HCT116 (cell line): Measurements from ENCODE around the gene SUPT16H. TPM values are rescaled to one million over a fixed set of nuclear protein-coding genes. Genes with fewer than 3 reads are reported as not detected.

Experiments
- ATAC-seq: fragments of 200-7000 bp; cut with Tn5 transposase; 2 replicates; pipeline ENCODE4 v1.9.1; 2020; ENCODE audit warnings: mild to moderate bottlenecking, moderate library complexity
- BruUV-seq: library from RNA; stranded (reverse); fragments of 400-500 nt; replicated peaks from 2 replicates; lab custom pipeline; 2021; lab: Mats Ljungman, UMichigan
- CTCF ChIA-PET: fragments of 300-600 bp; sonication (Branson Sonifier 250); formaldehyde crosslinking; loops from one replicate; lab custom pipeline; 2021; ENCODE audit warnings: antibody characterized with exemption; lab: Charles Lee
- POLR2A ChIA-PET: fragments of 300-600, 350-600 bp; sonication (Branson Sonifier 250); formaldehyde crosslinking; loops from one replicate; lab custom pipeline; 2021; ENCODE audit warnings: antibody characterized with exemption; lab: Charles Lee
- RAD21 ChIA-PET, 2 experiments: fragments of 300-600 bp; sonication (Branson Sonifier 250); formaldehyde crosslinking; loops; one replicate each; lab custom pipeline; 2023; ENCODE audit warnings: low total read pairs in 2 of 2; ENCODE audit not compliant: uncharacterized antibody in 2 of 2, unreplicated experiment in 2 of 2, low non-redundant PET in 1 of 2; lab: Charles Lee
- DNase-seq: peaks from one replicate; pipeline ENCODE4 v3.0.0-alpha.2; 2010; ENCODE audit warnings: low read depth, low spot score
- H2AFZ ChIP-seq: fragments of 200-600 bp; shearing (Covaris generic), sonication (generic); 2 replicates; pipeline ENCODE4 v1.6.1; 2017; ENCODE audit warnings: low read depth, mixed run types, mixed read lengths, antibody characterized with exemption, low read length; ENCODE audit not compliant: poor library complexity, severe bottlenecking
- H3K27ac ChIP-seq: 2 replicates; pipeline ENCODE4 v1.5.1; 2012; ENCODE audit warnings: low read depth, low read length
- H3K27me3 ChIP-seq: fragments of 200-600 bp; sonication (generic); 2 replicates; pipeline ENCODE4 v1.6.1; 2016; ENCODE audit warnings: mixed run types, low read length, mixed read lengths; ENCODE audit not compliant: insufficient read depth
- H3K36me3 ChIP-seq, 2 experiments: fragments of 200-500 bp in 1 of 2; fragments of 200-600 bp in 1 of 2; sonication (Bioruptor generic) in 1 of 2; sonication (generic) in 1 of 2; 2 replicates each; pipeline versions ENCODE4 v1.5.1 to v1.6.1; 2014 to 2016; ENCODE audit warnings: low read length in 2 of 2, inconsistent platforms in 1 of 2, mixed read lengths in 1 of 2, mixed run types in 1 of 2; ENCODE audit not compliant: insufficient read depth in 2 of 2, control insufficient read depth in 1 of 2
- H3K4me1 ChIP-seq, 2 experiments: fragments of 200-600 bp in 1 of 2; sonication (generic) in 1 of 2; 2 replicates each; pipeline versions ENCODE4 v1.5.1 to v1.6.1; 2012 to 2017; ENCODE audit warnings: low read length in 2 of 2, inconsistent platforms in 1 of 2, mild to moderate bottlenecking in 1 of 2, mixed read lengths in 1 of 2, mixed run types in 1 of 2, moderate library complexity in 1 of 2; ENCODE audit not compliant: insufficient read depth in 2 of 2, control insufficient read depth in 1 of 2
- H3K4me2 ChIP-seq: fragments of 200-600 bp; sonication (generic); 2 replicates; pipeline ENCODE4 v1.6.1; 2017; ENCODE audit warnings: mixed run types, low read length, mixed read lengths
- H3K4me3 ChIP-seq, 2 experiments: fragments of 200-600 bp in 1 of 2; sonication (generic) in 1 of 2; replicated peaks in 1 of 2; 2 replicates each; pipeline ENCODE4 v1.5.1; 2011 to 2016; ENCODE audit warnings: low read length in 2 of 2, control low read depth in 1 of 2, low read depth in 1 of 2, mild to moderate bottlenecking in 1 of 2, mixed read lengths in 1 of 2, mixed run types in 1 of 2
- H3K79me2 ChIP-seq: fragments of 200-600 bp; sonication (generic); 2 replicates; pipeline ENCODE4 v1.6.1; 2017; ENCODE audit warnings: mild to moderate bottlenecking, mixed run types, low read length, moderate library complexity, mixed read lengths; ENCODE audit not compliant: insufficient read depth
- H3K9ac ChIP-seq: fragments of 200-600 bp; sonication (generic); 2 replicates; pipeline ENCODE4 v1.6.1; 2016; ENCODE audit warnings: low read length, mixed read lengths
- H3K9me2 ChIP-seq: fragments of 200-600 bp; sonication (generic), shearing (Covaris generic); 2 replicates; pipeline ENCODE4 v1.6.1; 2017; ENCODE audit warnings: mixed run types, mild to moderate bottlenecking, moderate library complexity; ENCODE audit not compliant: insufficient read depth
- H3K9me3 ChIP-seq, 2 experiments: fragments of 200-500 bp in 1 of 2; fragments of 200-600 bp in 1 of 2; sonication (Bioruptor generic) in 1 of 2; sonication (generic) in 1 of 2; 2 replicates each; pipeline ENCODE4 v1.6.1; 2014 to 2017; ENCODE audit warnings: low read length in 2 of 2, mixed read lengths in 2 of 2, inconsistent platforms in 1 of 2, low read depth in 1 of 2, mild to moderate bottlenecking in 1 of 2, mixed run types in 1 of 2, moderate library complexity in 1 of 2; ENCODE audit not compliant: control insufficient read depth in 1 of 2, insufficient read depth in 1 of 2
- H4K20me1 ChIP-seq: fragments of 200-600 bp; sonication (generic), shearing (Covaris generic); 2 replicates; pipeline ENCODE4 v1.6.1; 2017; ENCODE audit warnings: mixed run types, mild to moderate bottlenecking, moderate library complexity; ENCODE audit not compliant: insufficient read depth
- CBX3 ChIP-seq: IDR thresholded peaks from 2 replicates; pipeline ENCODE4 v1.6.1; 2012; ENCODE audit warnings: low read depth
- EGR1 ChIP-seq: IDR thresholded peaks from 2 replicates; pipeline ENCODE4 v1.6.1; 2012; ENCODE audit warnings: low read depth
- ELF1 ChIP-seq: IDR thresholded peaks from 2 replicates; pipeline ENCODE4 v1.6.1; 2012; ENCODE audit warnings: low read depth, borderline replicate concordance
- JUND ChIP-seq: IDR thresholded peaks from 2 replicates; pipeline ENCODE4 v1.6.1; 2012
- RAD21 ChIP-seq: IDR thresholded peaks from 2 replicates; pipeline ENCODE4 v1.6.1; 2012; ENCODE audit warnings: low read depth, mild to moderate bottlenecking
- SIN3A ChIP-seq: IDR thresholded peaks from 2 replicates; pipeline ENCODE4 v1.6.1; 2012; ENCODE audit warnings: low read depth
- SP1 ChIP-seq: IDR thresholded peaks from 2 replicates; pipeline ENCODE4 v1.6.1; 2012; ENCODE audit warnings: low read depth
- SRF ChIP-seq: IDR thresholded peaks from 2 replicates; pipeline ENCODE4 v1.6.1; 2012; ENCODE audit warnings: low read depth
- YY1 ChIP-seq: IDR thresholded peaks from 2 replicates; pipeline ENCODE4 v1.6.1; 2011; ENCODE audit warnings: low read length, low read depth, moderate library complexity, mild to moderate bottlenecking; ENCODE audit not compliant: insufficient replicate concordance; ENCODE audit errors: extremely low read depth
- ZNF274 ChIP-seq: fragments of 200-500 bp; sonication (Bioruptor generic); IDR thresholded peaks from 2 replicates; pipeline ENCODE4 v1.6.1; 2014; ENCODE audit warnings: mild to moderate bottlenecking, low read depth, low read length, inconsistent platforms
- intact Hi-C: fragments of 100-400 bp; cut with micrococcal nuclease; formaldehyde crosslinking; loops from 2 replicates; pipeline ENCODE4 v1.10.0; 2022
- total RNA-seq: library from RNA; stranded (reverse); gene quantifications from one replicate; pipeline ENCODE4 v1.2.1, GENCODE V29; 2021; ENCODE audit not compliant: unreplicated experiment
- TF ChIP-seq, protein P1 (sequence below), 3 experiments: fragments of 200-600 bp in 1 of 3; sonication (generic) in 1 of 3; IDR thresholded peaks in 2 of 3; conservative IDR thresholded peaks in 1 of 3; 2 replicates each; pipeline ENCODE4 v1.5.1; 2012 to 2017; ENCODE audit warnings: low read depth in 2 of 3, low read length in 2 of 3, antibody characterized with exemption in 1 of 3, borderline replicate concordance in 1 of 3, control low read depth in 1 of 3, mild to moderate bottlenecking in 1 of 3, mixed read lengths in 1 of 3, mixed run types in 1 of 3, moderate library complexity in 1 of 3; ENCODE audit not compliant: insufficient read depth in 1 of 3

SUPT16H gene
- total RNA-seq, 1 experiment from 2014 or later = 154 TPM

DNA sequence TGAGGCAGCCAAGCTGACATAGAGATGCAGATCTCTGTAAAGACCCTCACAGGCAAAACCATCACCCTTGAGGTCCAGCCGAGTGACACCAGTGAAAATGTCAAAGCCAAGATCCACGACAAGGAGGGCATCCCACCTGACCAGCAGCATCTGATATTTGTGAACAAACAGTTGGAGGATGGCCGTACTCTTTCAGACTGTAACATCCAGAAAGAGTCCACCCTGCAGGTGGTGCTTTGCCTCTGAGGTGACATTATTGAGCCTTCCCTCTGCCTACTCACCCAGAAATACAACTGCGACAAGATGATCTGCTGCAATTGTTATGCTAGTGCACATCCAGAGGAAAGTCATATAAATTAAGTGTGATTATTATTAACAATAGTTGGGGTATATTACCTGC lies 15.1 kb upstream of the SUPT16H start:
- Histone ChIP-seq H3K27ac (no peak overlapping the region), H3K4me3 (no peak overlapping the region), H4K20me1 (no peaks in the 10 kb centered on the region), H3K9me3 (no peaks in the 10 kb centered on the region), H2AFZ (no peak overlapping the region), H3K9me2 (no peaks in the 10 kb centered on the region), H3K27me3 (no peaks in the 10 kb centered on the region), H3K79me2 (no peaks in the 10 kb centered on the region), H3K36me3 (peaks cover 76 to 88% of the 10 kb centered on the region in 2 experiments), H3K4me1 (no peaks in the 10 kb centered on the region), H3K4me2 (no peak overlapping the region), H3K9ac (no peak overlapping the region)
- RAD21 ChIA-PET = no interaction called here
- no TSS peak for BruUV-seq
- TF ChIP-seq JUND = no peak
- no peak for TF ChIP-seq ZNF274
- TF ChIP-seq EGR1 = no peak
- TF ChIP-seq SRF = no peak
- no peak for TF ChIP-seq SP1
- no peak for TF ChIP-seq SIN3A
- TF ChIP-seq CBX3 = no peak
- no peak for ATAC-seq
- intact Hi-C loops = no loop called here
- CTCF ChIA-PET = no interaction called here
- POLR2A ChIA-PET = no interaction called here
- DNase-seq = no peak

DNA sequence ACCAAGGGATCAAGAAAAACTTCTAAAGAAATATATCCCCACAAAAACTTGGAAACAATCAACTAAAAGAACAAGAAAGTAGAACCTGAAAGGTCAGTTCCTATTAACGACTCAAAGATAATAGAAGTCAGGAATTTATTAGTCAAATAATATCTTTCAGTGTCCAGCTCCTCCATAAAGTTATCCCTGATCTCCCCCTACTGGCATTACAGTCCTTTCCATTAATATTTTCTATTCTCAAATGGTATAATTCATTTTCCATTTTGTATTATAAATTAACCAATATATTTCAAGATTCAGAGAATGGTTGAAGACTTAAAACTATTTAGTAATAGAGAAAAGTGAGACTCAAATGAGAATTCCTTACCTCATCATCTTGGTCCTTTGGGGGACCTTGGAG lies 11.6 kb upstream of the SUPT16H start:
- POLR2A ChIA-PET = no interaction called here
- no peak for TF ChIP-seq ELF1
- TF ChIP-seq, protein P1, sequence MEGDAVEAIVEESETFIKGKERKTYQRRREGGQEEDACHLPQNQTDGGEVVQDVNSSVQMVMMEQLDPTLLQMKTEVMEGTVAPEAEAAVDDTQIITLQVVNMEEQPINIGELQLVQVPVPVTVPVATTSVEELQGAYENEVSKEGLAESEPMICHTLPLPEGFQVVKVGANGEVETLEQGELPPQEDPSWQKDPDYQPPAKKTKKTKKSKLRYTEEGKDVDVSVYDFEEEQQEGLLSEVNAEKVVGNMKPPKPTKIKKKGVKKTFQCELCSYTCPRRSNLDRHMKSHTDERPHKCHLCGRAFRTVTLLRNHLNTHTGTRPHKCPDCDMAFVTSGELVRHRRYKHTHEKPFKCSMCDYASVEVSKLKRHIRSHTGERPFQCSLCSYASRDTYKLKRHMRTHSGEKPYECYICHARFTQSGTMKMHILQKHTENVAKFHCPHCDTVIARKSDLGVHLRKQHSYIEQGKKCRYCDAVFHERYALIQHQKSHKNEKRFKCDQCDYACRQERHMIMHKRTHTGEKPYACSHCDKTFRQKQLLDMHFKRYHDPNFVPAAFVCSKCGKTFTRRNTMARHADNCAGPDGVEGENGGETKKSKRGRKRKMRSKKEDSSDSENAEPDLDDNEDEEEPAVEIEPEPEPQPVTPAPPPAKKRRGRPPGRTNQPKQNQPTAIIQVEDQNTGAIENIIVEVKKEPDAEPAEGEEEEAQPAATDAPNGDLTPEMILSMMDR (IDR thresholded peaks at IDR 0.05 in 2 of 3, conservative IDR thresholded peaks at IDR 0.05 in 1 of 3; ENCODE audit: borderline replicate concordance in 1 of 3, insufficient read depth in 1 of 3, low read depth in 2 of 3, low read length in 2 of 3) = peak in 1 of 3 experiments; percentile 35; a peak in 2 of 6 replicates
- TF ChIP-seq YY1 = no peak
- no peak for TF ChIP-seq SIN3A
- TF ChIP-seq RAD21 = peak; percentile 20; the same call in 1 of the 2 replicates
- Histone ChIP-seq H3K4me3 (no peak overlapping the region), H3K79me2 (no peaks in the 10 kb centered on the region), H3K4me2 (no peak overlapping the region), H3K9me2 (no peaks in the 10 kb centered on the region), H3K4me1 (no peaks in the 10 kb centered on the region), H3K27me3 (no peaks in the 10 kb centered on the region), H3K9me3 (no peaks in the 10 kb centered on the region), H4K20me1 (no peaks in the 10 kb centered on the region), H3K9ac (no peak overlapping the region), H3K27ac (no peak overlapping the region), H2AFZ (no peak overlapping the region), H3K36me3 (peaks cover 69 to 87% of the 10 kb centered on the region in 2 experiments)
- CTCF ChIA-PET = interaction anchor here (1.1 kb wide), 1 partner anchor 19 kb away, joined by 3 read pairs; no protein-coding TSS in a partner anchor
- DNase-seq = no peak
- BruUV-seq = no TSS peak
- intact Hi-C loops = no loop called here
- no peak for ATAC-seq
- RAD21 ChIA-PET = no interaction called here
